Thymus (tissue), 11 donors: ENCODE results near the gene TACC3. TPM values are rescaled to one million over a fixed set of nuclear protein-coding genes. Genes with fewer than 3 reads are reported as not detected.

ENCODE experiments used
- DNase-seq, 9 donors: peaks; one replicate each; pipeline ENCODE4 v3.0.0-alpha.2; 2013; ENCODE audit warnings: low spot score in 9 of 9, low read depth in 6 of 9, missing footprints in 1 of 9
- H3K27ac ChIP-seq, 2 donors: one replicate each; pipeline ENCODE4 v1.5.1; 2013; ENCODE audit warnings: control low read depth in 1 of 2, low read depth in 1 of 2, low read length in 1 of 2, mild to moderate bottlenecking in 1 of 2, moderate library complexity in 1 of 2
- H3K27me3 ChIP-seq, 2 donors: one replicate each; pipeline ENCODE4 v1.5.1; 2013; ENCODE audit warnings: low read length in 1 of 2; ENCODE audit not compliant: control insufficient read depth in 2 of 2, insufficient read depth in 1 of 2
- H3K36me3 ChIP-seq, 2 donors: one replicate each; pipeline ENCODE4 v1.5.1; 2013; ENCODE audit warnings: low read length in 1 of 2, mild to moderate bottlenecking in 1 of 2, moderate library complexity in 1 of 2; ENCODE audit not compliant: control insufficient read depth in 2 of 2, insufficient read depth in 2 of 2
- H3K4me1 ChIP-seq, 2 donors: one replicate each; pipeline ENCODE4 v1.5.1; 2013; ENCODE audit warnings: low read length in 2 of 2; ENCODE audit not compliant: control insufficient read depth in 2 of 2, insufficient read depth in 2 of 2
- H3K4me3 ChIP-seq, 2 donors: one replicate each; pipeline ENCODE4 v1.5.1; 2013; ENCODE audit warnings: low read length in 2 of 2, control low read depth in 1 of 2, mild to moderate bottlenecking in 1 of 2
- H3K9me3 ChIP-seq, 2 donors: one replicate each; pipeline ENCODE4 v1.5.1; 2013; ENCODE audit warnings: low read length in 1 of 2, mild to moderate bottlenecking in 1 of 2; ENCODE audit not compliant: control insufficient read depth in 2 of 2, insufficient read depth in 1 of 2
- WGBS: extraction: QIAGEN DNeasy Blood & Tissue Kit; methylation state at CpG from one replicate; pipeline ENCODE4 v1.1.7; 2013; 5-methylcytosine and 5-hydroxymethylcytosine counted together
- polyA plus RNA-seq: library from polyadenylated mRNA; stranded (reverse); fragments of 200-250 nt; gene quantifications from one replicate; pipeline ENCODE4 v1.2.3, GENCODE V29; 2013
- total RNA-seq: library from RNA; stranded (reverse); fragments of 120-200 nt; gene quantifications from one replicate; pipeline ENCODE4 v1.2.4, GENCODE V29; 2013
- donor health status: healthy.

Gene TACC3
- total and polyA plus RNA-seq, 2 donors, result 31.4 to 46.7 TPM

DNA sequence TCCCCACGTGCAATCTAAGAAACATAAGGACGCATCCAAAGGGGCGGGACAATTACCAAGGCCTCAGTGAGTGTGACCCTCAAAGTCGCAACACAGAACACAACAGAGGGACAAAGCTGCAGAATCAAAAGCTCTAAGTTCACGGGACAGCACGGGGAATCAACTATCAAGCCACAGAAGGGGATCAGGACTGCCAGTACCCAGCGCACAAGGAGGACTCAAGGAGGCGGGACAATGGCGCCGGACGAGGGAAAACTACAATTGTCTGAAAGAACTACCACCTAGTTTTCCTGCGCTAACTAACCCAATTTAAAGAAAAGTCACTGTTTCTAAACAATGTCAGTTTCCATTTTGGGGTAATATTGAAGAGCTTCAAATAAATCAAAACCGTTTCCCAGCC, 38.5 kb upstream of the TACC3 start:
- 92% methylated on average over 13 of the region's 13 CpGs for WGBS
- DNase-seq, result no peak
- Histone ChIP-seq H3K9me3 (no peaks in the 10 kb centered on the region), H3K36me3 (no peaks in the 10 kb centered on the region), H3K27ac (no peak overlapping the region), H3K4me1 (peaks cover 11 to 13% of the 10 kb centered on the region in 2 donors), H3K27me3 (peaks cover 9 to 12% of the 10 kb centered on the region in 2 donors), H3K4me3 (peak overlapping the region in 1 of 2 donors; percentile 66)

DNA sequence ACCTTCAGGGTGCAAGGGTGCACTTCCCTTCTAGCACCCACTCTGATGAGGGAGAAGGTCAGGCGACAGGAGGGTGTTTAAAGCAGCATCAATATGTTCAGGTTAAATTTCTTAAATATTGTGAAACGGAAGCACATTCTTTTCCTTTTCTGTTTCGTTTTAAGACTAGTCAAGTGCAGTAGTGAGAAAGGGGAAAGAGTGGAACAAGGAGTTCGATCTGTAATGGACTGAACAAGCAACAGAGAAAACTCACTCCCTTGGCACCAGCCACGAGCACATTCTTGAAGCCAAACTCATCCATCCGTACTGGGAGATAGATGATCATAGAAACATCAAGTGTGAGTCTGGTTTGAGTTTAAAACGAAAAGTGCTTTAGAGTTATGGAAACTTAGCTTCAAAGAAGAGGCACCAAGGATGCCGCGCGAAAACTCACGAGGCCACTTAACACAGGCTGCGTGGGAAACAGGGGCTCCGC, 38.0 kb upstream of the TACC3 start:
- H3K9me3 ChIP-seq, result no peaks in the 10 kb centered on the region
- peaks cover 11 to 13% of the 10 kb centered on the region in 2 donors for H3K4me1 ChIP-seq
- H3K27me3 ChIP-seq, result peaks cover 9 to 12% of the 10 kb centered on the region in 2 donors
- H3K36me3 ChIP-seq, result no peaks in the 10 kb centered on the region
- H3K27ac ChIP-seq, result peak overlapping the region in 1 of 2 donors; percentile 79
- DNase-seq, result peak in 4 of 9 donors; percentile 4 to 54 (median 18)
- WGBS, result 9% methylated on average over 13 of the region's 13 CpGs
- H3K4me3 ChIP-seq, result peak overlapping the region; percentile 29 to 66

DNA sequence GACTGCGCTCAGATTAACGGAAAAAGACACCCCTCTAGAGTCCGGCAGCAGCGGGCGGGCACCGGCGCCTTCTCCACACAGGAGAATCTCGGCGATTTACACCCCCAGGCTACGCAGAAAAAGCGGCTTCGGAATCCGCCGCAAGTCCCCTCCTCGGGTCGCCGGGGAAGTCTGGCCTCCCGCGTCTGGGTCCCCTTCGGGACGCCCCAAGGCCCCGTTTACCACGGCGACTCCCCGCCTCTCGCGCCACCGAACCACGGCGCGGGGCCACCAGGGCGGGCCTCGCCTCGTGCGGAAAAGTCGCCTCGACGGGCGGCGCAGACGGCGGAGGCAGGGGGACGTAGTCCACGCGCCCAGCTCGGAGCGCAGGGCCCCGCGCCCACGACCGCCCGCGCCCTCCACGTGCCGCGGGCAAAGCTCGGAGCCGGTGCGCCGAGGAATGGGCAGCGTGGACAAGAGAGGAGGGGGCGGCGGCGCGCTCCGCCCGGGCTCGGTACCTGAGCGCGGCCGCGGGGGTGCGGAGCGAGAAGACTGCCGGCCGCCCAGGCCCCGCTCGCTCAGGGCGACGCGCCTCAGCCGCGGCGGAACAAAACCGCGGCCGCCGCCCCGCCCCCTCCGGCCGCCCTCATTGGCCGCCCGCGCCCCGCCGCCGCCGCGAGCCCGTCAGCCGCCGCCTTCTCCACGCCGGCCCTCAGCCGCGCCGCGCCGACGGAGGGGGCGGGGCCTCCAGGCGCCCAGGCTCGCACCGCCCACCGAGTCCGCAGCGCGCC, 37.4 kb upstream of the TACC3 start, which contains the start of gene FAM53A:
Gene FAM53A, minus strand, starts transcription at position 578 of the 770 bp plus-strand sequence. CDS start 15,572 bp downstream, outside the sequence.
- H3K4me1 ChIP-seq, result peaks cover 11 to 13% of the 10 kb centered on the region in 2 donors
- no peaks in the 10 kb centered on the region for H3K36me3 ChIP-seq
- 1% methylated on average over 118 of the region's 118 CpGs for WGBS
- H3K4me3 ChIP-seq, result peak within 1 kb of the TSS; percentile 29 to 66
- no peaks in the 10 kb centered on the region for H3K9me3 ChIP-seq
- peak in 8 of 9 donors; percentile 56 to 88 (median 72) for DNase-seq
- H3K27ac ChIP-seq, result peak within 1 kb of the TSS in 1 of 2 donors; percentile 79
- peaks cover 9 to 12% of the 10 kb centered on the region in 2 donors for H3K27me3 ChIP-seq

DNA sequence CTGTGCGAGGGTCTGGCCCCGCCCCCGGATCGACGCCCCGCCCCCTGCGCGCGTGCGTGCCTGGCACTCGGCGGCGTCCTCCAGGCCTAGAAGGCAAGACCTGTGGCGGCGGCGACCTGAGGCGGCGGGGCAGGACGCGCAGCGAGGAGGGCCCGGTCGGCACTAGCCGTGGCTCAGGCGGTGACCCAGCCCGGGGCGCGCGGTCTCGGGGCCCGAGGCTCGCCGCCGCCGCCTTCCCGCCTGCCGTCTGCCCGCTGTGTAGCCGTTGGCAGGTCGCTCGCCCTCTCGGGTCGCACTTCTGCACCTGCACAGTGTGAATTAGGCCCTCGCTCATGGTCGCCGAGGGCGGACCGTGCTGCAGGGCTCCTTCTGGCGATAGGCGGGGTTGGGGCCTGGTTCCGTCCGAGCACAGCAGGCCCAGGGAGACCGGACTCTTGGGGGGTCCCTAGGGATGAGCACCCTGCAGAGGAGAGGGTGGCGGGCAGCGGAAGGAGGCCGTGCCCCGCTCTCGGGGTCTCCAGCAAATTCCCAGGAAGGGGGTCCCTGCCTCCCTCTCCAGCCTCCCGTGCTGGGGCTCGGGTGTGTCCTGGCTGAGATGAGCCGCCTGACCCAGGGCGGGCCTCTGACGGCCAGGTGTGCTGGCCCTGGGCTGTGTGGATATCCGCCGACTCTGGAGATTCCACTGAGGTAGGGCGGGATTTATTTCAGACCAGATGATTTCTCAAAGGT, 36.7 kb upstream of the TACC3 start:
- H3K9me3 ChIP-seq, result no peaks in the 10 kb centered on the region
- peaks cover 9 to 12% of the 10 kb centered on the region in 2 donors for H3K27me3 ChIP-seq
- no peak for DNase-seq

DNA sequence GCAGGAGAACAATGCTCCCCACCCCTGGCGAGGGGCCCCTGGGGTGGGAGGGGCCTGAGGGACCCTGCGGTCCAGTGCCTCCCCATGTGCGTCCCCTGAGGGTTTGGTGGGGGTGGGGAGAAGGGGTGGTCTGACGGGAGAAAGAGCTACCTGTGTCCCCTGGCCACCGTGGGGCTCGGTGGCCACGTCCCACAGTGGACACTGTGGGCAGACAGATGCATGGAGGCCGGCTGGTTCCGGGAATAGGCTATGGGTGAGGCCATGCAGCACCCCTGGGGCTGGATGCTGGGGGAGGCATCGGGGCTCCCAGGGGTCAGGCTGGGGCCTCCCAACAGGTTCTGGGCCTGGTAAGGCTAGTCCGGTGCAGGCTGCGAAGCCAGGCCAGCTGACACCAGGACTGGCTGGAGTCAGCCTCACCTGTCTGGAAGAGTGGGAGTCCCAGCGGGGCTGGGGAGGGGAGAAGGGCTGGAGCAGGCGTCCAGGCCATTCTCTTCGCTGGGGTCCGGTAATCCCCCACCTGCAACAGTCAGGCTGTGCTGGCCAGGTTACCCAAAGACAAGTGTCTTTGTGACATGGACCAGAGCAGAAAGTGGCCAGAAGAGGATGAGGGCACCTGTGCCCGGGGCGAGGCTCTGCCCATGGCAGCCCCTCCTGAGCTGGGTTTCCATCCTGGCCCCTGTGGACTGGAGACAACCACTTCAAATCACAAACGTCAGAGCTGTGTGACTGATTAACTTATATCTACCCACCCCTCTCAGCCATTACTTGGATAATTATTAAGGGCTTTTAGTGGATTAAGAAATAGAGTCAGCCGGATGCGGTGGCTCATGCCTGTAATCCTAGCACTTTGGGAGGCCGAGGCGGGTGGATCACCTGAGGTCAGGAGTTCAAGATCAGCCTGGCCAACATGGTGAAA, 35.8 kb upstream of the TACC3 start:
- H3K4me1 ChIP-seq, result peaks cover 11 to 13% of the 10 kb centered on the region in 2 donors
- peaks cover 0 to 4% of the 10 kb centered on the region in 2 donors for H3K36me3 ChIP-seq
- H3K27me3 ChIP-seq, result peaks cover 9 to 12% of the 10 kb centered on the region in 2 donors
- 95% methylated on average over 23 of the region's 23 CpGs for WGBS
- no peak for DNase-seq
- no peak overlapping the region for H3K4me3 ChIP-seq
- H3K27ac ChIP-seq, result no peak overlapping the region
- no peaks in the 10 kb centered on the region for H3K9me3 ChIP-seq

More for the DNA sequence above, 36.7 kb upstream of the TACC3 start:
- Histone ChIP-seq H3K36me3 (no peaks in the 10 kb centered on the region), H3K4me3 (peak overlapping the region in 1 of 2 donors; percentile 66), H3K27ac (peak overlapping the region in 1 of 2 donors; percentile 66), H3K4me1 (peaks cover 11 to 13% of the 10 kb centered on the region in 2 donors)
- WGBS, result 39% methylated on average over 66 of the region's 66 CpGs

DNA sequence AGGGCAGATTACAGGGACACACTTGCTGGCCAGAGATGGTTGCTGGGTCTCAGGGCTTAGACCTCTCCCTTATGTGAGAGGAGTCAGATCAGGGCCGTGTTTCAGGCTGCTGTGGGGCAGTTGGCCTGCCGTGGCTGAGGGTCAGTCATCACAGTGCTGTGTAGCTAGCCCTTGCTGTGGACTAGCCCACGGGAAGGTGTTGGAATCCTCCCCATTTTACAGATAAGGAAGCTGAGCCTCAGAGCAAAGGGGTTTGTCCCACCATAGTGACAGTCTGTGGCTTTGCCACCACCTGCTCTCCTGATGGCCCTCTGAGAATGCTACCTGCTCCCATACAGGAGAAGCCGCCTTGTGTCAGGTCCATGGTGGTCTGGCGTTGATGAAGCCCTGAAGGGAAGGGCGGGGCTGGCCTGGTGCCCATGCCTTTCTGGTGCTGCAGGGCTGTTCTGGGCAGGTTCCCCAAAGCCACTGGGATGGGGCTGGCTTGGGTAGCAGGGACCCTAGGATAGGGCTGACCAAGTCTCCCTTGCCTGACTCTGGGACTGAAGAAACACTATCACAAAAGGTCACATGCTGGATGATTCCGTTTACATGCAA, 34.8 kb upstream of the TACC3 start:
- Histone ChIP-seq H3K36me3 (peaks cover 10 to 14% of the 10 kb centered on the region in 2 donors), H3K27me3 (peaks cover 9 to 12% of the 10 kb centered on the region in 2 donors), H3K4me3 (no peak overlapping the region), H3K9me3 (no peaks in the 10 kb centered on the region), H3K4me1 (peaks cover 11 to 13% of the 10 kb centered on the region in 2 donors), H3K27ac (no peak overlapping the region)
- WGBS, result 88% methylated on average over 7 of the region's 7 CpGs
- no peak for DNase-seq

DNA sequence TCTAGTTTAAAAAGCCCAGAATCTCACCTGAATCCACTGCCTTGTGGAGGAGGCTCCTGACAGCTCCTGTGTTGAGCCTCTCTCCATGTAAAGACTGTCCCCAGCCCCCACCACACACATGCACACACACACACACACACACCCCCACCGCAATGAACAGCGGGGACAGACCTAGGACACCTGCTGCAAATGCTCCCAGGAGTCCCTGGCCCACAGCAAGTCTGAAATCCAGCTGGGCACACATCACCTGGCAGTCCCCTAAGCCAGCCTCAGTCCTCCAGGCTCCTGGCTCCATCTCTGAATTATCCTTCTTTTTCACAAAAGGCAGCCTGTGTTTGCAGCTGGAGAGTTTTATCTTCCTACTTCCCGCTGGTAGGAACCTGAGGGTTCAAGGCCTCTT, 30.6 kb upstream of the TACC3 start:
- DNase-seq, result no peak
- H3K4me3 ChIP-seq, result no peak overlapping the region
- 99% methylated on average over 3 of the region's 3 CpGs for WGBS
- H3K4me1 ChIP-seq, result no peaks in the 10 kb centered on the region
- H3K9me3 ChIP-seq, result no peaks in the 10 kb centered on the region
- H3K36me3 ChIP-seq, result peaks cover 37 to 55% of the 10 kb centered on the region in 2 donors
- no peaks in the 10 kb centered on the region for H3K27me3 ChIP-seq
- no peak overlapping the region for H3K27ac ChIP-seq

DNA sequence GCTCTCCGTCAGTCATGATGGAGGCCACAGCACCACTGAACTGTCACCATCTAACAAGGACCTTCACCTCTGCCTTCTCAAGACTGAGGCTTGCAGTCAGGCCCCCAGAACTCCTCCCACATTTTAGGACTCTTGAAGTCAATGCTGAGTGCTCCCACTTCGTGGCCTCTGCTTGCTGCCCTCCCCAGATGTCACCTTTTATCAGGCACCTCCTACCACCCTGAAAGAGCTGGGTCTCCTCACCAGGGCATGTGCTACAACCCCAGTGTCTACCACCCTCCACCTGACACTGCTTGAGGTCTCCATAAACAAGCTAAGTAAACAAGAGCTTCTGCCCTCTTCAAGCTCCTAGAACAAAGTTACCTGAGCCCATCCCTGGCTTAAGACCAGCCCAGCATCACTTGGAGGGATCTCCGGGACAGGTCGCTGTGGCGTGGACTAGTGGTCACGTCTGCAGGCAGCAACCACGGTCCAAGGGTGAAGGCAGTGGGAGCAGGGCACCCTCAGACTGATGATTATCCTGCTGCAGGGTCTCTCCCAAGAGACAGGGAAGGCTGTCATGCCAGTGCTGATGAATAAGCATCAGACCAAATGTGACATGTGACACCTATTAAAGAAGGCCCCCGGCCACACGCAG, 29.5 kb upstream of the TACC3 start:
- Histone ChIP-seq H3K27ac (no peak overlapping the region), H3K27me3 (no peaks in the 10 kb centered on the region), H3K4me3 (no peak overlapping the region), H3K4me1 (no peaks in the 10 kb centered on the region), H3K36me3 (peaks cover 44 to 65% of the 10 kb centered on the region in 2 donors), H3K9me3 (no peaks in the 10 kb centered on the region)
- no peak for DNase-seq
- 91% methylated on average over 9 of the region's 9 CpGs for WGBS
